Measurements from ENCODE around the gene COL16A1. TPM values are rescaled to one million over a fixed set of nuclear protein-coding genes. Genes with fewer than 3 reads are reported as not detected.

The COL16A1 gene
- total and polyA plus RNA-seq, 2 of the 13 experiments (the other 11 are each of a cell fraction or from before 2014, with no cell fraction given) = 4.3 to 12.2 TPM

GRCh38 chr1:31624309-31624708 is 79.5 kb downstream of the COL16A1 start:
- Histone ChIP-seq H3K27ac (ENCODE audit: extremely low read length, insufficient read depth, low read length) (no peak overlapping the region), H2AFZ (ENCODE audit: low read length) (no peak overlapping the region), H3K27me3 (ENCODE audit: control insufficient read depth in 1 of 2, insufficient read depth in 2 of 2, low read length in 2 of 2) (no peaks in the 10 kb centered on the region), H3K4me2 (ENCODE audit: low read depth, low read length) (no peak overlapping the region), H4K20me1 (ENCODE audit: insufficient read depth, low read length) (no peaks in the 10 kb centered on the region), H3K9me3 (ENCODE audit: low read length) (no peaks in the 10 kb centered on the region), H3K36me3 (replicated peaks in 1 of 2; ENCODE audit: control insufficient read depth in 1 of 2, insufficient read depth in 2 of 2, low read length in 2 of 2) (peaks cover 7 to 12% of the 10 kb centered on the region in 2 experiments; a peak in 4 of 5 replicates), H3K4me1 (ENCODE audit: insufficient read depth, low read length) (no peaks in the 10 kb centered on the region), H3K79me2 (ENCODE audit: insufficient read depth, low read length) (no peaks in the 10 kb centered on the region), H3K4me3 (replicated peaks in 1 of 3; ENCODE audit: insufficient read depth in 1 of 3, low read depth in 2 of 3, low read length in 3 of 3) (no peak overlapping the region), H3K9ac (ENCODE audit: insufficient read depth, low read depth, low read length) (no peak overlapping the region)
- in situ Hi-C loops (cut with HindIII; ENCODE audit: extremely low pct_ligation_motif_present, low pct_unique_long_range_greater_than_20kb) = no loop called here
- DNase-seq (ENCODE audit: low spot score) = no peak
- WGBS (ENCODE audit: low lambda C conversion rate) = 86% methylated on average over 5 of the region's 5 CpGs
- ATAC-seq = no peak
- intact Hi-C loops (cut with micrococcal nuclease; ENCODE audit: unreplicated experiment) = no loop called here
- no TSS peak for BruUV-seq (replicated peaks)
- no peak for FAIRE-seq
- TF ChIP-seq PLRG1 (conservative IDR thresholded peaks at IDR 0.05) (no peak), HCFC1 (IDR thresholded peaks at IDR 0.05; ENCODE audit: low read depth, low read length) (no peak), NONO (IDR thresholded peaks at IDR 0.05) (no peak), NONO (CRISPR knock-in tag; conservative IDR thresholded peaks at IDR 0.05) (no peak), ZNF691 (CRISPR knock-in tag; IDR thresholded peaks at IDR 0.05; ENCODE audit: borderline replicate concordance, low read depth) (no peak), TARDBP (CRISPR knock-in tag; IDR thresholded peaks at IDR 0.05) (no peak), NR2F2 (IDR thresholded peaks at IDR 0.05; ENCODE audit: borderline replicate concordance, low read depth) (no peak), ATF5 (CRISPR knock-in tag; IDR thresholded peaks at IDR 0.05; ENCODE audit: low read depth) (no peak), ZNF557 (CRISPR knock-in tag; IDR thresholded peaks at IDR 0.05) (no peak), TBX3 (IDR thresholded peaks at IDR 0.05; ENCODE audit: borderline replicate concordance) (no peak), KDM5A (IDR thresholded peaks at IDR 0.05; ENCODE audit: borderline replicate concordance, low read length) (no peak), ZNF251 (CRISPR knock-in tag; IDR thresholded peaks at IDR 0.05) (no peak), HOXA3 (CRISPR knock-in tag; IDR thresholded peaks at IDR 0.05) (no peak)
- POLR2A ChIA-PET = interaction anchor here (0.6 kb wide), 1 partner anchor 385 kb away, joined by 3 read pairs; no protein-coding TSS in a partner anchor
- CTCF ChIA-PET (ENCODE audit: low intra/inter-chr PET ratio, low total read pairs) = no interaction called here
